Sigmoid colon (tissue), 7 donors: Measurements from ENCODE around the gene NFKBIZ. TPM values are rescaled to one million over a fixed set of nuclear protein-coding genes. Genes with fewer than 3 reads are reported as not detected.
A peak's percentile ranks its signal among the peaks of the same experiment; 100 is the strongest.

Experiments
- DNase-seq: peaks from one replicate; pipeline ENCODE4 v3.0.0-alpha.2; 2019
- H3K27ac ChIP-seq, 4 donors: fragments of 200-600 bp; sonication (generic); one replicate each; pipeline ENCODE4 v1.5.1; 2016 to 2019; ENCODE audit warnings: mild to moderate bottlenecking in 1 of 4
- H3K27me3 ChIP-seq, 3 donors: fragments of 200-600 bp; sonication (generic); one replicate each; pipeline ENCODE4 v1.5.1; 2019; ENCODE audit warnings: mild to moderate bottlenecking in 1 of 3
- H3K36me3 ChIP-seq, 4 donors: fragments of 200-600 bp; sonication (generic); one replicate each; pipeline ENCODE4 v1.5.1; 2016 to 2019
- H3K4me1 ChIP-seq, 4 donors: fragments of 200-600 bp; sonication (generic); one replicate each; pipeline ENCODE4 v1.5.1; 2017 to 2019
- H3K4me3 ChIP-seq, 4 donors: fragments of 200-600 bp; sonication (generic); one replicate each; pipeline ENCODE4 v1.5.1; 2017 to 2019; ENCODE audit warnings: mild to moderate bottlenecking in 2 of 4, moderate library complexity in 1 of 4
- H3K9me3 ChIP-seq, 4 donors: fragments of 200-600 bp in 3 of 4; sonication (generic) in 3 of 4; one replicate each; pipeline versions ENCODE4 v1.5.1 to v1.6.1; 2013 to 2019
- EP300 ChIP-seq, 4 donors: sonication (generic); formaldehyde crosslinking; IDR thresholded peaks; one replicate each; pipeline ENCODE4 v1.6.1; 2017; ENCODE audit warnings: antibody characterized with exemption in 4 of 4
- POLR2A ChIP-seq, 2 donors: fragments of 450-650 bp; IDR thresholded peaks; one replicate each; pipeline ENCODE4 v1.6.1; 2016; ENCODE audit warnings: antibody characterized with exemption in 2 of 2, mild to moderate bottlenecking in 2 of 2, moderate library complexity in 2 of 2
- POLR2AphosphoS5 ChIP-seq, 4 donors: sonication (generic); formaldehyde crosslinking; IDR thresholded peaks; one replicate each; pipeline ENCODE4 v1.6.1; 2017; ENCODE audit warnings: antibody characterized with exemption in 4 of 4
- WGBS, 2 donors: extraction: QIAGEN DNeasy Blood & Tissue Kit; methylation state at CpG; one replicate each; pipeline ENCODE4 v1.1.7; 2013; 5-methylcytosine and 5-hydroxymethylcytosine counted together
- intact Hi-C: fragments of 100-400 bp; cut with DNase I; formaldehyde crosslinking; loops from one replicate; pipeline ENCODE4 v1.15.1; 2023
- polyA plus RNA-seq, 3 donors: library from polyadenylated mRNA; stranded (reverse); fragments of 200-250 nt; gene quantifications; one replicate each; pipeline ENCODE4 v1.2.3, GENCODE V29; 2013
- total RNA-seq, 4 donors: library from RNA; depleted of rRNA; stranded (reverse); fragments of >200 nt; gene quantifications; one replicate each; pipeline ENCODE4 v1.1.0, GENCODE V29; 2016
- TF ChIP-seq, protein P1 (sequence below), 4 experiments: fragments of 450-650 bp in 3 of 4; fragments of 200-600 bp in 1 of 4; IDR thresholded peaks; one replicate each; pipeline ENCODE4 v1.5.1; 2016 to 2019; ENCODE audit warnings: antibody characterized with exemption in 4 of 4, mild to moderate bottlenecking in 3 of 4, moderate library complexity in 2 of 4
- donor health status: healthy with polysubstance abuse.
- donor health status: Bipolar disorder and iron deficiency.
- donor health status: healthy.

NFKBIZ gene
- total and polyA plus RNA-seq, 7 donors = 4.2 to 121 (median 55.0) TPM

DNA sequence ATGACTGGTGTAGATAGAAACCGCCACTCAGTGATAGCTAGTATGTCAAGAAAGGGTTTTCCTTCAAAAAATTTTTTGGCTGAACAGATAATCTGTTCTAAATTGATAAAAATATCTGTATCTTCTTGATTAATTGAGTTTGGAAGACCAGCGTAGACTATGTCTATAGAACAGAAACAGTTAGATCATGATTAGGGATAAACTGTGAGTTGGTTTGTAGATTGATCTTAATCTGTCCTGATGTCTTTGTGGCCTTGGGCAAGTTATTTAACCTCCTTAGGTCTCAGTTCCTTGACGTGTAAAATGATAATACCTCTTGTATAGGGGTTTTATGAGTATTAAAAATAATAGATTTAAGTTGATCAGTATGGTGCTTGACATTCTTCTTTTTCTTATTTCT is 4.7 kb downstream of the NFKBIZ start:
- TF ChIP-seq EP300 (IDR thresholded peaks at IDR 0.05) = no peak
- TF ChIP-seq POLR2AphosphoS5 (IDR thresholded peaks at IDR 0.05) = no peak
- TF ChIP-seq, protein P1, sequence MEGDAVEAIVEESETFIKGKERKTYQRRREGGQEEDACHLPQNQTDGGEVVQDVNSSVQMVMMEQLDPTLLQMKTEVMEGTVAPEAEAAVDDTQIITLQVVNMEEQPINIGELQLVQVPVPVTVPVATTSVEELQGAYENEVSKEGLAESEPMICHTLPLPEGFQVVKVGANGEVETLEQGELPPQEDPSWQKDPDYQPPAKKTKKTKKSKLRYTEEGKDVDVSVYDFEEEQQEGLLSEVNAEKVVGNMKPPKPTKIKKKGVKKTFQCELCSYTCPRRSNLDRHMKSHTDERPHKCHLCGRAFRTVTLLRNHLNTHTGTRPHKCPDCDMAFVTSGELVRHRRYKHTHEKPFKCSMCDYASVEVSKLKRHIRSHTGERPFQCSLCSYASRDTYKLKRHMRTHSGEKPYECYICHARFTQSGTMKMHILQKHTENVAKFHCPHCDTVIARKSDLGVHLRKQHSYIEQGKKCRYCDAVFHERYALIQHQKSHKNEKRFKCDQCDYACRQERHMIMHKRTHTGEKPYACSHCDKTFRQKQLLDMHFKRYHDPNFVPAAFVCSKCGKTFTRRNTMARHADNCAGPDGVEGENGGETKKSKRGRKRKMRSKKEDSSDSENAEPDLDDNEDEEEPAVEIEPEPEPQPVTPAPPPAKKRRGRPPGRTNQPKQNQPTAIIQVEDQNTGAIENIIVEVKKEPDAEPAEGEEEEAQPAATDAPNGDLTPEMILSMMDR (IDR thresholded peaks at IDR 0.05) = no peak
- no peak for TF ChIP-seq POLR2A (IDR thresholded peaks at IDR 0.05)
- no peak for DNase-seq
- H3K4me1 ChIP-seq = peaks cover 0 to 30% (median 19%) of the 10 kb centered on the region in 4 donors
- H3K4me3 ChIP-seq = peak overlapping the region in 1 of 4 donors; percentile 93
- H3K36me3 ChIP-seq = peaks cover 57 to 72% (median 61%) of the 10 kb centered on the region in 4 donors
- intact Hi-C loops = loop anchor here (5.0 kb wide), 1 partner anchor 373 kb away; no protein-coding TSS in a partner anchor
- no peaks in the 10 kb centered on the region for H3K9me3 ChIP-seq
- H3K27ac ChIP-seq = peak overlapping the region in 3 of 4 donors; percentile 94 to 99 (median 98)
- H3K27me3 ChIP-seq = no peaks in the 10 kb centered on the region
- WGBS, 2 donors = 64 to 86% methylated on average over 3 of the region's 3 CpGs

DNA sequence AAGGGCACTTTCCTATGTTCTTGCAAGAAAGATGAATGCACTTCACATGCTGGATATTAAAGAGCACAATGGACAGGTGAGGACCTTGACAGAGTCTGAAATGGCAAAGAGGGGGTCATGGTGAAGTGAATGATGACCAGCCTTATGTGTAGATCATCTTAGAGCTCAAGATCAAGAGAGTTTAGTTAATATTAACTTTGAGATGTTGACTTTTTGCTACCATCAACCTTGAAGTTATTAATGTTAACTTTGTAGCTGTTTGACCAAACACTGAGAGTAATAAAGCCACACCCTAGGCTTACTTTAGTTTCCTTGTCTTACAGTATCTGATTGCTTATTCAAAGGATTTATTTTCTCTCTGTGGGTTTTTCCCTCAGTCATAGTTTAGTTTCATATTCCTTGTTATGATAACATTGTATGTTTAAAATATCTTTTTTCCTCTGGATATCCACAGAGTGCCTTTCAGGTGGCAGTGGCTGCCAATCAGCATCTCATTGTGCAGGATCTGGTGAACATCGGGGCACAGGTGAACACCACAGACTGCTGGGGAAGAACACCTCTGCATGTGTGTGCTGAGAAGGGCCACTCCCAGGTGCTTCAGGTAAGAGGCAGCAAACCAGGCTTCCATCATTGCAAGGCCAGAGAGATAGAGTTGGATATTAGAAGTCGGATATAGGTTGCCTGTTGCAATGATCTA is 5.4 kb downstream of the NFKBIZ start:
- H3K27me3 ChIP-seq = no peaks in the 10 kb centered on the region
- H3K4me1 ChIP-seq = peaks cover 0 to 30% (median 19%) of the 10 kb centered on the region in 4 donors
- peak overlapping the region in 3 of 4 donors; percentile 21 to 98 (median 23) for H3K27ac ChIP-seq
- intact Hi-C loops = loop anchor here (5.0 kb wide), 1 partner anchor 373 kb away; no protein-coding TSS in a partner anchor
- 23 to 83% methylated on average over 2 of the region's 2 CpGs for WGBS, 2 donors
- H3K36me3 ChIP-seq = peaks cover 64 to 80% (median 68%) of the 10 kb centered on the region in 4 donors
- TF ChIP-seq POLR2AphosphoS5 (IDR thresholded peaks at IDR 0.05) (no peak), EP300 (IDR thresholded peaks at IDR 0.05) (no peak), POLR2A (IDR thresholded peaks at IDR 0.05) (no peak)
- TF ChIP-seq, protein P1 (IDR thresholded peaks at IDR 0.05) = no peak
- peak overlapping the region in 1 of 4 donors; percentile 93 for H3K4me3 ChIP-seq
- no peak for DNase-seq
- H3K9me3 ChIP-seq = no peaks in the 10 kb centered on the region

DNA sequence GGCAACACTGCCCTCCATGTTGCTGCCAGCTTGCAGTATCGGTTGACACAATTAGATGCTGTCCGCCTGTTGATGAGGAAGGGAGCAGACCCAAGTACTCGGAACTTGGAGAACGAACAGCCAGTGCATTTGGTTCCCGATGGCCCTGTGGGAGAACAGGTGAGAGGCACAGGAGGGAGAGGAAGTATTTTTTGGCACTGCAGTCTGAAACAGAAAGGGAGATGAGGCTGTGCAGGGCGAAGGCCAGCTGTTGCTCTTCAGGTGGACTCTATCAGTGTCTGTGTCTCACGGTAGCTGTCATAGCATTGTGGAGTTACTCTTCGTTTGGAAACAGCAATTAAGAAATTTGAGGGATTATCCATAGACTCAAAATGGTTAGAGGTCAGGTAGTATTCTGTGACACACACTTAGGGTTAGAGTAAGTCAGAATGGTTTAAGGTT is 8.0 kb downstream of the NFKBIZ start:
- Histone ChIP-seq H3K27me3 (no peaks in the 10 kb centered on the region), H3K4me3 (no peak overlapping the region), H3K4me1 (peaks cover 0 to 18% (median 9%) of the 10 kb centered on the region in 4 donors), H3K36me3 (peaks cover 67 to 99% (median 77%) of the 10 kb centered on the region in 4 donors), H3K27ac (peak overlapping the region in 2 of 4 donors; percentile 20 to 38), H3K9me3 (no peaks in the 10 kb centered on the region)
- WGBS, 2 donors = 83 to 89% methylated on average over 8 of the region's 8 CpGs
- intact Hi-C loops = no loop called here
- DNase-seq = no peak
- TF ChIP-seq POLR2AphosphoS5 (IDR thresholded peaks at IDR 0.05) = peak in 1 of 4 donors; percentile 6
- TF ChIP-seq EP300 (IDR thresholded peaks at IDR 0.05) = no peak
- TF ChIP-seq, protein P1 (IDR thresholded peaks at IDR 0.05) = no peak
- TF ChIP-seq POLR2A (IDR thresholded peaks at IDR 0.05) = no peak

DNA sequence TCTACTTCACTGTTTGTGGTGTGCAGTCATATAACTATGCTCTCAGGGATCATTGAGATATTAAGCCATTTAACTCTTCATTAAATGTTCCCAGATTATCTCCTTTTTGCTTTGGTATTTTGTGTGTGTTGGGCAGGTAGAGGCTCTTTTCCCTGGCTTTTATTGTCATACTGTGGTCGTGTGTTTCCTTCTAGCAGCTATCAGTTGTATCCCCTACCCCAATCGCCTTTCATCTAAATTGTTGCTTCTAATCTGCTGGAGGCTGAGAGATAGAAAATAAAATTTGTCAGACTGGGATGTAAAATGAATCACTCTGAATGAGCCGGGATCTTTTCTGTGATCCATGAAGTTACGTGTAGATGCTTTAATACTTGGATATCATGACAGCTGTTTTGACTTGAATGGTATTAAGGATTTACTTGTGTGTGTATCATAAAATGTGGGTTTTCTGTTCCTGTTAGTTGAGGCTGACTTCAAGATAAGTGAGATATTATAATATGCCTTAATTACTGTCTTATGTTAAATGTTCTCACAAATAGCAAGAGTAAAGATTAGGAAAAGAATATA is 9.2 kb downstream of the NFKBIZ start:
- no peak for TF ChIP-seq EP300 (IDR thresholded peaks at IDR 0.05)
- no peak for TF ChIP-seq POLR2A (IDR thresholded peaks at IDR 0.05)
- TF ChIP-seq, protein P1 (IDR thresholded peaks at IDR 0.05) = no peak
- TF ChIP-seq POLR2AphosphoS5 (IDR thresholded peaks at IDR 0.05) = no peak
- H3K36me3 ChIP-seq = peaks cover 58 to 87% (median 65%) of the 10 kb centered on the region in 4 donors
- H3K27me3 ChIP-seq = no peaks in the 10 kb centered on the region
- no peak overlapping the region for H3K4me3 ChIP-seq
- intact Hi-C loops = no loop called here
- H3K9me3 ChIP-seq = no peaks in the 10 kb centered on the region
- 74 to 84% methylated on average over 4 of the region's 4 CpGs for WGBS, 2 donors
- H3K27ac ChIP-seq = peak overlapping the region in 2 of 4 donors; percentile 1 to 11
- DNase-seq = no peak
- H3K4me1 ChIP-seq = peaks cover 0 to 11% (median 5%) of the 10 kb centered on the region in 4 donors
